Left forelimb (tissue), 1 donor: Measurements from ENCODE around the gene CLSTN2.

ENCODE experiments used
- DNase-seq: peaks from one replicate; pipeline ENCODE4 v3.0.0-alpha.2; 2018; ENCODE audit warnings: low spot score

CLSTN2 gene

DNA sequence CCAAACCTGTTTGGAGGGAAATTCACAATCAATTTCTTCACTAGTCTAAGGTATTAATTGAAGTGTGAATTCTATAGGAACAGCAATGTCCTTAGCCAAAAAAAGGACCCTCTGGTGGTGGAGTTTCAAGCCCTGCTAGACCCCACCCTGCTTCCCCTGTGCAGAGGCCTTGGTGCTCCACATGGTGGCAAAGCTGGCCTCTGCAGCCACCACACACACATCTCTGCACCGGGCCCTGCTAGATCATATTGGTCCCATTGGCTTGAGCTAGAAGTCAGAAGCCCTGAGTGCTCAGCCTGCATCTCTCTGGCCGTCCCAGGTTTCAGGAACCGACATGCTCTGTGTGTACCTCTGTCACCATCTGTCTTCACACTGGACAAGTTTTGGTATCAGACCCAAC is 522.0 kb downstream of the CLSTN2 start:
- DNase-seq, result no peak

GRCh38 chr3:140459462-140459861 is 524.5 kb downstream of the CLSTN2 start:
- no peak for DNase-seq

DNA sequence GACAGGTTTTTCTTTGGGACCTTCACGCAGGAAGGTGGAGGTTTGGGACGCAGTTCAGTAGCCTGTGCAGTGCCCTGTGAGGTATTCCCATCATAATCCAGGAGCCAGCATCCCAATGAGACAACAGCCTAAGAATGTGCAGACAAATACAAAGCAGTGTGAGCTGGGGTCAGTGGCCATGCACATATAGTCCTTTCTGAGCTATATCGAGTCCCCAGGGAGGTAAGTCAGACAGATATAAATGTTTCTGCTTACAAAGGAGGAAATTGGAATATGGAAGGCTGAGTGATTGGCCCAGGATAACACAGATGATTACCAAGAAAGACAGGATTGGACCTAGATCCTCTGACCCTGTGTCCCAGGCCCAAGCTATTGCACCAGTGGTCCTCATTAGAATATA is 526.3 kb downstream of the CLSTN2 start:
- no peak for DNase-seq

- DNase-seq, result no peak
Observed at GRCh38 chr3:140463355-140463754, 528.4 kb downstream of the CLSTN2 start.

- no peak for DNase-seq
Observed at GRCh38 chr3:140465988-140466387, 531.0 kb downstream of the CLSTN2 start.

- DNase-seq, result no peak
Observed at GRCh38 chr3:140466535-140466934, 531.5 kb downstream of the CLSTN2 start.

DNA sequence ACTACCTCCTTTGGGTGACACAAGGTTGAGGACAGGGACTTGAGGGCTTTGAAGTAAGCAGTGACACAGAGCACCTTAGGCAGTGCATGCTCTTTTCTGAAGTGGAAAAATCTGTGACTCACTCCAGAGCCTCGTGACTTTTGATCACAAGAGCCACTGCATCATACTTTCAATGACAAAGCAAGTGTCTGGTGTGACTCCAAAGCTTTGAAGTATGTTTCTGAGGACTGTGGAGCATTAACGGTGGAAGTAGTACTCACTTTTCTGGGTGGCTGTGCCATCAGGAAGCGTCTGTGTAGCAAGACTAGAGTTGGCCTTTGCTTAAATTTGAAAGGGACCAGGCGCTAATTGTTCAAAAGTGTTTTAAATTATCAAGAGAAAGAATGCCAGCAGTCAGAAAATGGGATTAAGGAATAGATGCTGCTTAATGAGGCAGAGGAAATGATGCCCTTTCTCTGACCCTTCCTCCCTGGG is 532.2 kb downstream of the CLSTN2 start:
- no peak for DNase-seq

DNA sequence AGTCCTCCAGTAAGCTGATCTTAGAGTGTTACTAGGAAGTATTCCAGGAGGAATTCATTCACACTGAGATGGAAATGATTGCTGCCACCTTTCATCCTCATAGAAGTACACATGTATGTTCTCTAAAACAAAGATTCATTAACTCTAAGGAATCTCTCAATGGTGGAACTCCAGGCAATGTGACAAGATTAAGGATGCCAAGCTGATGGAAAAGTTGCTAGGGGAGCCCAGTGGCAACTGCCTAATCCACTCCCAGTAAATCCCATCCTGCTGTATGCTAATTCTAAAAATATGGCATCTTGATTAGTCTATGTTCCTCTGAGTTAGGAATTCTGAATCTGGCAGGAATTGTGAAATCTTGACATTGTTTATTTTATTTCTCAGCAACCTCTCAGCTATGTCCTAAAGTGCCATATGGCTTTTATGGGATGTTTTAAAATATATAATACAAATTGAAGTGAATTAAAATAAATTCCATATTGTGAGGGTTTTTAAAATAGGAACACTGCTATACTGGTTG is 532.9 kb downstream of the CLSTN2 start:
- DNase-seq, result no peak

DNA sequence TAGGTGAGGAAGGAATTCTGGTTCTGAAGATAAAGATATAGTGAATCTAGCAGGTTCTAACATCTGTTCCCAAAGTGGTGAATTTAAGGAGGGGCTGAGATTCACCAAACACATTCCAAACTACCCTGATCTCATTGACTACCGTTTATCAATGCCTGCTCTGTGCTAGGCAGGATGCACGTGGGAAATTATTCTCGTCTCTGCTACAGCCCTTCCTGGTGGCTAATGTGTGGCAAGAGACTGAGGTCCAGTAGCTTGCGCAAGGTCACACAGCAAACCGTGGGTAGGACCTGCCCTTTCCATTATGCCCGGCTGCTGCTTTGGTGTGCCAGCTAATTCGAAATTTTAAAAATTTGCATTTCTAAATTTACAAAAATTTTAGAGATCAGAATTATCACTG is 533.4 kb downstream of the CLSTN2 start:
- DNase-seq, result no peak

DNA sequence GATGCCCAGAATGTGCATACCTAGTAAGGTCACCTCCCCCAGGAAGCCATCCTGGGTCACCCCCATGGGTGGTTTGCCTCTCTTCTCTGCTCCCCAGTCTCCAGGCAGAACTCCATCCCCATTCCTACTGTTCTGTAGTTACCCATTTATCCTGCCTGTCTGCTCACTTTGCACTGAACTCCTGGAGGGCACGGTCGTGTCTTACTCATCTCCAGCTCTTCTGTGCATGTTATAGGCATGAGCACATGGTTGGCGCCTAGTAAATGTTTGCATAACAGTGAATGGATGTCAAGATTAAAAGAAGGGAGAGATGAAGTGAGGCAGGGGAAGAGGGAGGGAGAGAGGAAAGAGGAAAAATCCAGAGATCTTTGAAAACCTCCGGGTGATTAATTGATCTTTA is 534.5 kb downstream of the CLSTN2 start:
- DNase-seq, result no peak

GRCh38 chr3:140470211-140470610 is 535.2 kb downstream of the CLSTN2 start:
- DNase-seq, result no peak

- DNase-seq, result no peak
Observed at GRCh38 chr3:140470962-140471361, 536.0 kb downstream of the CLSTN2 start.

DNA sequence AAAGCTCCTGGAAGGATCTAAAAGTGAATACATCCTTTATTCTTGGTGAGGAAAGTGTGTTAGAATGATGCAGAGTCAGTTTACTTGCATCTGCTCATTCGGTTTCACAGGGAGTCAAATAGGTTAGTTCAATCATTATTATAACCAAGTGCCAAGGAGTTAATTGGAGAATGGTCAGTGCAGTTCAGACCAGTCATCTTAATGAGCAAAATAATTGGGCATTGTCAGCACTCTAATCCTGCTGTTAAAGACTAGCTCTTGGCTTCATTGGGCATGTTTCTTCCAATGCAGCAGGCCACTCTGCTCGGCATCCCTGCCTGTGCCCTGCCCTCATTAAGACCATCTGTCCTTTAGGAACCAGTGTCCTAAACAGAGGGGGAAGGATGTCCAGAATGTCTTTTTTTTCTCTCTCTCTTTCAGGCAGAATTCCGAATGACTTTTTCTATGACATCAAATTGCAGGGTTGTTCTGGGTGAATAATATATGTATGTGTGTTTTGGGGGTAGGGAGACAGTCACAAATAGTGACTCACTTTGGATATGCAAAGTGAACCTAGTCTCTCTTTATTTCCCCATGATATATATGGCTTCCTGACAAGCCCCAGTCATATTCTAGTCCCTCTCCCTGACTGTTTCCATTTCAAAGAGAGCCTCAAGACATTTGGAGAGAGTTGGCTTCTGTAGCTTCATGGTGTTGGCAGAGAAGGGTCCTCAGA is 537.5 kb downstream of the CLSTN2 start:
- no peak for DNase-seq

DNA sequence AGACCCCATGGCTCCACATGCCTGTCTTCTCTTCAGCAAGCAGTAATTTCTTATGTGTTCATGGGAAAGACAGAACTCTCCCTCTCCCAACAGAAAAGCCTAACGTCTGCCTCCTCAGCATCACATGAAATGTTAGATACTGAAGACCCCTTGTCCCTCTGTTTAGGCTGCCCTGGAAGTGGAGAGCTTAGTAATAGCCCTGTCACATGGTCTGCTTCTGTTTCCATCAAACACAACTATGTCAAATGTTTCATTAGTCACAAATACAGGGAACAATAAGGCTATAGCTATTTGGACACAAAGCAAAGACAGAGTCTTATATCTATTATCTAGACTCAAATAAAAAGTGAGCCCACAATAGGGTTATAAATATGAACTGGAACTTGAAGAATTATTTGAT is 552.6 kb downstream of the CLSTN2 start:
- DNase-seq, result no peak

DNA sequence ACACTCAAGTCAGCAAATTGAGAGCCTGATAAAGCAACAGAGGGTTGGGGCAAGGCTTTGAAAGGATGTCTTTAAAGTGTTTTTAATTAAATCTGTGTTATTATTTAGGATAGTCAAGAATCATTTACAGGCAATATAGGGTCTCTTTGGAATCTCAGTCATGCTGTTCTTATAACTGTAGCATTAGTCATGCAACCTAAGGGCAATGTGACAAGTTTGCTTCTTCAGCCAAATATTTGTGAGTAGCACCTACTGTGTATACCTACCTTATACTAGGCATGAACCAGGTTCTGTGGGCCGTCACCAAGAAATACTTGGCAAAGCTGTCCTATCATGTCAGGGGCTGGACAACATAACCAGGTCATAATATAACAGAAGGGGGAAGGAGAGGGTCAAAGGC is 558.3 kb downstream of the CLSTN2 start:
- DNase-seq, result no peak

GRCh38 chr3:140494970-140495369 is 560.0 kb downstream of the CLSTN2 start:
- DNase-seq, result no peak

DNA sequence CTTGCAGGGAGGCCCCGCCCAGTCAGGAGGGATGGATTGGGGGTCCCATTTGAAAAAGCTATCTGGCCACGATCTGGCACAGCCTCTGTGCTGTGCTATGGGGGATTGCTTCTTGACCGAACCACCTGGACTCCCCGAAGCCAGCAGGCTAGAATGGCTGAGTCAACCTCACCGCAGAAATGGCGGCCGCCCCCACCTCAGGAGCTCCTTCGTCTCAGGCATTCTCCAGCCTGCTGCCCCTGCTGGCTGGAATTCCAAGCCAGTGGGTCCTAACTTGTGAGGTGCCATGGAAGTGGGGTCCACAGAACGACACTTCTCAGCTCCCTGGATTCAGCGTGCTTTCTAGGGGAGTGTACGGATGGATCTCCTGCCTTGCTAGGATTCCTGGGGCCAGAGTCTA is 562.3 kb downstream of the CLSTN2 start:
- no peak for DNase-seq

DNA sequence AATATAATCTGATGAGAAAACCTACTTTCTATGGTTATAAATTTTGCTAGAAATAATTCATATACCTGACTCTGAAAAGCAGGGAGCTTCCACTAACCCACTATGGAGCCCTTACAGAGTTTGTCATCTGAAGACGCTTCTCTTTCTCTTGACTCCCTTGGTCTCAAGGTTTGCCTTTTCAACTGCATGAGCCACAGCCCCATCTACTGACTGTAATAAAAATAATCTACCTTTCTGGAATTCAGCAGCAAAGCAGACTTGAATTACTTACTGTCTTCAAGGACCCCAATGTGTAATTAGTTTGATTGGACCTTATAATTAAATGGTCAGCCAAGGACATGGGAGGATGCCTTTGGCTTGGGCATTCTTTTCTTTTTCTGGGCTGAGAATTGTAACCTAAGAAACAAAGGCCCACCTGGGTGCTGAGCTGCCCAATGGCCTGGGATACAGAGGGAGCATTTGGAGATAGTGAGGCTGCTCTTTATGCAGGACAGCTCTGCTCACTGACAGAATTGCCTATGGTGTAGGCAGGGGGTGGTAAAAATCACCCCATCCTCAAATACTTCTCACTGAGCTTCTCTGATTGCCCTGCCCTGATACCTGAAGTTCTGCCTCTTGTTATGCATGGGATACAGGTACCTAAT is 564.3 kb downstream of the CLSTN2 start:
- DNase-seq, result no peak

DNA sequence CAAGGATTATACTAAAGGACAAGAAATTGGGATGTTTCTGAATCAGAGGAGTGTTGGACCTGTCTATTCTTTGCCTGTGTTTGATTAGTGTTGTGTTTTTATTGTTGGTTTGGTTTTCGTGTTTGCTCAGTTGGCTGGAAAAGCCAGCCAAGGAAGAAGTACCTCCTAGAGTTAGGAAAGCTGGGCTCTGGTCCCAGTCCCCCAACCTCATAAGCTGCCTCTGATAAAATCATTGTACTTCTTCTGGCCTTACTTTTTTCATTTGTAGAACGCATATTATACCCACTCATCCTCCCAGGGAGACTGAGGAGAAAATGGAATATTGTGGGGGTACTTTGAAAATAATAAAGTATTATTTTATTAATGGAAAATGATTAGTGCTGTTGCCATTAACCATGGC is 565.5 kb downstream of the CLSTN2 start:
- DNase-seq, result no peak

- no peak for DNase-seq
Observed at GRCh38 chr3:140501061-140501769, 566.2 kb downstream of the CLSTN2 start.

DNA sequence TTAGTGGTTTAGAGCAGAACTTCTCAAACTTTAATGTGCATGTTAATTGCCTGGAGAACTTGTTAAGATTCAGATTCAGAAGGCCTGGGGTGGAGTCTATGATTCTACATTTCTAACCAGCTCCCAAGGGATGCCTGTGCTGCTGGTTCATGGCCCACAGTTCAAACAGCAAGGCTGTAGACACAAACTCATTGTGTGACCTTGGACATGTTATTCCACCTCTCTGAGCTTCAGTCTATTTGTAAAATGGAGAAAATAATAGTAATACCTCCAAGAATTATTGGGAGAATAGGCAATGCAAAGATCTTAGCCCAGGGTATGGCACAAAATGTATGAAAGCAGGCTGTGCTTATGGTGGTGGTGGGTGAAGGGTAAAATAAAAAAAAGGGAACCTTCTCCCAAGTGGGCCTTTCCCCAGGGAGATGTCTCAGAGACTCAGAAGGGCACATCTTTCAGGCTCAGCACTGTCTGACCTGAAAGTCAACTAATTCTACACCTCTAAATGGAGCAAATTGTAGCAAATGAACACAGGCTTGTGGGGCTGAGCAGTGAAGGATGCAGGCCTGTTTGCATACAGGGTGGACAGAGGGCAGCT is 566.9 kb downstream of the CLSTN2 start:
- no peak for DNase-seq

GRCh38 chr3:140505213-140505612 is 570.2 kb downstream of the CLSTN2 start:
- no peak for DNase-seq

DNA sequence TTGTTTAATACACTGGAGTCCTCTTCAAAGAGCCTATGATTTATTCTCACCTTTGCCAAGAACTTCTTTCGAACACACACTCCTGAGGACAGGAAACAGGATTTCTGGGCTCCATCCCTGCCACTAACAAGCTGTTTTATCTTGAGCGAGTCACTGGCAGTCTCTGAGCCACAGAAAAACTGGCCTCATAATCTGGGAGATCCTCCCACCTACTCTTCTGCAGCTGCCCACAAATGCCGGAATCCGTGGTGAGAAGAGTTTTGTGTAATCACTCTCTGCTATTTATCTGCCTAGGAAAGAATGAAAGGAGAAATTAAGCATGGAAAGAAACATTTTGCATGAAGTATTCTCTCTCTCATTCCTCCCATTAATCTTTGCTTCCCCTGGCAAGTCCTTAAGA is 570.9 kb downstream of the CLSTN2 start:
- DNase-seq, result no peak
